CMK (cell line): ENCODE results near the gene GJB5.
"Not testable (repeated sequence)": the region's sequence is repeated elsewhere in the genome, so short reads cannot be mapped to it uniquely, and the experiment has no call there.

ENCODE experiments used
- DNase-seq: peaks from one replicate; pipeline ENCODE4 v3.0.0-alpha.2; 2010; ENCODE audit warnings: low read depth

GJB5 gene

DNA sequence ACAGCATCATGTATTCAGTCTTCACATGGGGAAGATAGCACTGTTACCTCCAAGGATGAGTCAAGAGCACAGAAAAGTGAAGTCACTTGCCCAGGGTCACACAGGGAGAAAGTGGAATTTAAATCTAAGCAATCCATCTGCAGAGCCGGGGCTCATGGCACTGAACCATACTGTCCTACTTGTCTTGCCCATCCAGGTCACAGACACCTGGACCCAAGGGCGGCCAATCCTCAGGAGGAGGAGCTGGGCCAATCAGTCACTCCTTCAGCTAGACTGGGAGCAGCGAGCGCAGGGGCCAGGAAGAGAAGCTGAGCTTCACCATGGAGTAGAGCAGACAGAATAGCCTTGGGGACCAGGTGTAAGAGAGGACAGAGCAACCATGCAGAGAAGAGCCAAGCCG is 9.2 kb upstream of the GJB5 start:
- DNase-seq = no peak

DNA sequence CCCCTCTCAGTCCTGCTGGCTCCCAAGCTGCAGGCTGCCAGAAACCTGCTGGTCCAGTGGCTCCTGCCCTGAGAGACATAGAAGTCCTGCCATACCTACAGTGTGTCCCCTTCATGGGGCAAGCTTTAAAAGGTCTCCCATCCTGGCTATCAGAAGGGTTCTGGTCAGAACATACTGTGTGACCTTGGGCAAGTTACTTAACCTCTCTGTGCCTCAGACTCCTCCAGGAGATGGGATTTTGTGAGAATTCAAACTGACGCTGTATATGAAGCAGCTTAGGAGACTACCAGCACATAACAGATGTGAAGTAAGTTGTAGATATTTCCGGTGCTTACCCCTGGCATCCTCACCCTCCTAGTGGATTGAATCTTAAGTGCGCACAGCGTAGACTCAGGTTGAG is 8.7 kb upstream of the GJB5 start:
- no peak for DNase-seq

- no peak for DNase-seq
Measured at GRCh38 chr1:34746785-34747637, 7.8 kb upstream of the GJB5 start.

DNA sequence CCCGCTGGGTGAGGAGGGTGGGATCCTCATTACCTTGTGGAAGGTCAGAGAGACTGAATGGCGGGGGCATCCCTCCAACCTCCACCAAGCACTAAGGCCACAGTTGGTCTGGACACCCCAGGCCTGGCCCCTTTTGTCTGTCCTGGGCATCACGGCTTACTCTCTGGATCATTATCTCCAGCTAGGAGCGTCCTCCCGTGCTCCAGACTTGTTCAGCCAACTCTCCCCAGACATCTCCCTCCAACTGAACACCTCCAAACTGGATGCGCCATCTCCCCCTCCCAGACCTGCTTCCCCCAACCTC is 7.3 kb upstream of the GJB5 start:
- DNase-seq = no peak

DNA sequence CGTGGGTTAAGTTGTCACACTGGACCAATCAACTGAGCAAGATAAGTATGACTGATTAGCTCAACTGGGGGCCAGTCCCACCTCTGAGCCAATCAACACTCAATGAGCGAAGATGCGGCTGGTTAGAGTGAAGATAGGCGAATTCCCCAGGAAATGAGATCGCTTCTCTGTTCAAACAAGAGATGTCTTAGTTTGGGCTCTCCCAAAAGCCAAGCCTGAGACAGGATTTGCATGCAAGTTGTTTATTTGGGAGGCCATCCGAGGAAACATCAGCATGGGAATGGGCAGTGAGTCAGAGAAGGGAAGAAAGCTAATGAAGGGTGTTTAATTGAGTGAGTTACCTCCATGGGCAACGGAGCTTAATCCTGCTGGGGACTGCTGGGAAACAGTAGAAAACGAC is 4.9 kb upstream of the GJB5 start:
- DNase-seq = no peak

DNA sequence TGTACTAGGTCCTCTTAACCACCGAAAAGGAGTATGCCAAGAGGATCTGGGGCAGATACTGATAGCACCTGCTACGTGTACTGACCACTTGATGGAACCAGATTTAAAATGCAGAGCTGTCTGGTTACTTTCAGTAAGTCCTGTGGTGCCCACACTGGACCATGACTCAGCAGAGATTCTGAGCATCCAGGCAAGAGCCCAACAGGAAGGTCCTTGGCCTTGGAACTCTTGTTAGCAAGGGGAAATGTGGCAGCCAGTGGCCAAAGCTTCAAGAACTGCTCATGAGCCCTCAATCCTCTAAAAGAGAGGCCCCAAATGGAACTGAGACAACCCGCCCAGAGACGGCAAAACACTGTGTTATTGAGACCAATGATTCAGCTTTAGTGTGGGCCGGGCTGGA is 4.2 kb upstream of the GJB5 start:
- DNase-seq = no peak

GRCh38 chr1:34753163-34753562 is 1.7 kb upstream of the GJB5 start:
- DNase-seq = no peak

- DNase-seq = no peak
Measured at GRCh38 chr1:34755961-34756360, 1.1 kb downstream of the GJB5 start.

DNA sequence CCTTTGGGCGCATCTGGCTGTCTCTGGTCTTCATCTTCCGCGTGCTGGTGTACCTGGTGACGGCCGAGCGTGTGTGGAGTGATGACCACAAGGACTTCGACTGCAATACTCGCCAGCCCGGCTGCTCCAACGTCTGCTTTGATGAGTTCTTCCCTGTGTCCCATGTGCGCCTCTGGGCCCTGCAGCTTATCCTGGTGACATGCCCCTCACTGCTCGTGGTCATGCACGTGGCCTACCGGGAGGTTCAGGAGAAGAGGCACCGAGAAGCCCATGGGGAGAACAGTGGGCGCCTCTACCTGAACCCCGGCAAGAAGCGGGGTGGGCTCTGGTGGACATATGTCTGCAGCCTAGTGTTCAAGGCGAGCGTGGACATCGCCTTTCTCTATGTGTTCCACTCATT is 2.5 kb downstream of the GJB5 start:
- no peak for DNase-seq

- no peak for DNase-seq
Measured at GRCh38 chr1:34758751-34759150, 3.9 kb downstream of the GJB5 start.

- DNase-seq = no peak
Measured at GRCh38 chr1:34759503-34760357, 4.9 kb downstream of the GJB5 start, which contains the start of gene GJB4. GJB4 (plus strand) TSS chr1:34759740; CDS start chr1:34761255, 1,515 bp downstream.

DNA sequence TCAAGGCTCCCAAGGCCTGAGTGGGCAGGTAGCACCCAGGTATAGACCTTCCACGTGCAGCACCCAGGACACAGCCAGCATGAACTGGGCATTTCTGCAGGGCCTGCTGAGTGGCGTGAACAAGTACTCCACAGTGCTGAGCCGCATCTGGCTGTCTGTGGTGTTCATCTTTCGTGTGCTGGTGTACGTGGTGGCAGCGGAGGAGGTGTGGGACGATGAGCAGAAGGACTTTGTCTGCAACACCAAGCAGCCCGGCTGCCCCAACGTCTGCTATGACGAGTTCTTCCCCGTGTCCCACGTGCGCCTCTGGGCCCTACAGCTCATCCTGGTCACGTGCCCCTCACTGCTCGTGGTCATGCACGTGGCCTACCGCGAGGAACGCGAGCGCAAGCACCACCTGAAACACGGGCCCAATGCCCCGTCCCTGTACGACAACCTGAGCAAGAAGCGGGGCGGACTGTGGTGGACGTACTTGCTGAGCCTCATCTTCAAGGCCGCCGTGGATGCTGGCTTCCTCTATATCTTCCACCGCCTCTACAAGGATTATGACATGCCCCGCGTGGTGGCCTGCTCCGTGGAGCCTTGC is 6.4 kb downstream of the GJB5 start:
- no peak for DNase-seq

DNA sequence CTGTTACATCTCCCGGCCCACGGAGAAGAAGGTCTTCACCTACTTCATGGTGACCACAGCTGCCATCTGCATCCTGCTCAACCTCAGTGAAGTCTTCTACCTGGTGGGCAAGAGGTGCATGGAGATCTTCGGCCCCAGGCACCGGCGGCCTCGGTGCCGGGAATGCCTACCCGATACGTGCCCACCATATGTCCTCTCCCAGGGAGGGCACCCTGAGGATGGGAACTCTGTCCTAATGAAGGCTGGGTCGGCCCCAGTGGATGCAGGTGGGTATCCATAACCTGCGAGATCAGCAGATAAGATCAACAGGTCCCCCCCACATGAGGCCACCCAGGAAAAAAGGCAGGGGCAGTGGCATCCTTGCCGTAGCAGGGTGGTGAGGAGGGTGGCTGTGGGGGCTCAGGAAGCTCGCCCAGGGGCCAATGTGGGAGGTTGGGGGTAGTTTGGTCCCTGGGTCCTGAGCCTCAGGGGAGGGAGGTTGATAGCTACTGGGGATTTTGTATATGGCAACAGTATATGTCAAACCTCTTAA is 7.0 kb downstream of the GJB5 start:
- DNase-seq = no peak

- no peak for DNase-seq
Measured at GRCh38 chr1:34762474-34763141, 7.8 kb downstream of the GJB5 start.

DNA sequence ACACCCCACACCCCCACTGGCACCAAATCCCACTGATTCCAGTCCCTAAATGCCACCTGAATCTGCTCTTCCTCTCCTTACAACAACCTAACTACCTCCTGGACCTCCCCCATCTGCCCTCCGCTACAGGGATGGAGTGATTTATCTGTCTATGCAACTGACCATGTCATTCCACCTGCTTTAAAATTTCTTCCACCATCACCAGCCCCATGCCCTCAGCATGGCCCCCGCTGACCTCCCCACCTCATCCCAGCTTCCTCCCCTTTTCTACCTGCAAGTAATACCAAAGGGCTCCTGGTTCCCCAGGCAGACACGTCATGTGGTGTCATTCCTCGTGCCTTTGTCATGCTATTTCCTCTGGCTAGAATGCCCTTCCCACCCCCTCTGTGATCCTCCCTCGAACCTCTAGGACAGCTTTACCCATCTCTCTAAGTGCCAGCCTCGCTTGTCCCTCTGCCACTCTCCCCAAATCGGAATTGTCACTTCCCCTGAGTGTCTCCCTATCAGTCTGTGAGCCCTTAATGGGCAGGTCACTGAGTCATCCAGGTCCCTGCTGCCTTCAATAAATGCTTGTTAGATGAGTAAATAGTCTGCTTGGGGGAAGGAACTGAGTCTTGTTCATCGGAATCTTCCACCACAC is 8.4 kb downstream of the GJB5 start:
- no peak for DNase-seq

DNA sequence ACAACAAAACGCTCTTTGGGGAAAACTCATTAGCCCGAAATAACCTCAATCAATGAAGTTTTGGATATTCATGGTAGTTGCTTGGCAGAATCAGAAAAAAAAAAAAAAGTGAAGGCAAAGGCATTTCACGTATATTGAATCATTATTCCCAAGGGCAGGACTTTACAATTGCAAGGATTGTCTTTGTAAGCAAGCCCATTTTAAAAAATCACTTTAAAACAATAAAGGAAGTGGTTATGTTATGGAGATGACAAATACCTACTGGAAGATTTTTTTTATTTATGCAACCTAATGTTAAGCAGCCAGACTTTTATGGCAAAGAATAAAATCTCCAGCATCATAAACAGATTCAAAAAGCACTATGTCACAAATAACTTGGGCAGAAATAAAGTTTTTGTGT is 14.0 kb downstream of the GJB5 start:
- no peak for DNase-seq

DNA sequence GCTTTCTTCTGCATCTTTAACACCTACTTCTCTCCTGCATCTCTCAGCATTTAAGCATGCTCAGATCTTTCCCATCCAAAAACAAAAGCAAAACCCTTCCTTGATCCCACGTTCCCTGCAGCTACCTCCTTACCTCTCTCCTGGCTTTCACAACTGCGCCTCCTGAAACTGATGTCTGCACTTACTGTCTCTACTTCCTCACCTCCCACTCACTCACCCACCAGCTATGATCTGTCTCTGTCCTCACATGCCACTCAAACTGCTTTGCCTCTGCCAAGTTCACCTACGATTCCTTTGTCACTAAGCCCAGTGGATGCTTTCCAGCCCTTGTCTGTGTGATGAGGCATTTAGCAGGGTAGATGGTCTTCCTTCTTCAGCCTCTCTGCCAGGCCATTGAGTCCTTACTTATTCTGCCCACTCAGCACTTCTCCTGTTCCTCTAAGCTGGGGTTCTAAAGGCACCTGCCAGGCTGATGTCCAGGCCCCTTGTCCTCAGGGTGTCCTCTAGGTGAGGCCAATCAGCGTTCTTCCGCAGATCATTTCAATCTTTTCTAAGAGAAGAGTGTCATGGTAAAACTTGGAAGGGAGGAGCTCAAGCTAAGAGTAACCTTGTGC is 16.2 kb downstream of the GJB5 start:
- DNase-seq = no peak

DNA sequence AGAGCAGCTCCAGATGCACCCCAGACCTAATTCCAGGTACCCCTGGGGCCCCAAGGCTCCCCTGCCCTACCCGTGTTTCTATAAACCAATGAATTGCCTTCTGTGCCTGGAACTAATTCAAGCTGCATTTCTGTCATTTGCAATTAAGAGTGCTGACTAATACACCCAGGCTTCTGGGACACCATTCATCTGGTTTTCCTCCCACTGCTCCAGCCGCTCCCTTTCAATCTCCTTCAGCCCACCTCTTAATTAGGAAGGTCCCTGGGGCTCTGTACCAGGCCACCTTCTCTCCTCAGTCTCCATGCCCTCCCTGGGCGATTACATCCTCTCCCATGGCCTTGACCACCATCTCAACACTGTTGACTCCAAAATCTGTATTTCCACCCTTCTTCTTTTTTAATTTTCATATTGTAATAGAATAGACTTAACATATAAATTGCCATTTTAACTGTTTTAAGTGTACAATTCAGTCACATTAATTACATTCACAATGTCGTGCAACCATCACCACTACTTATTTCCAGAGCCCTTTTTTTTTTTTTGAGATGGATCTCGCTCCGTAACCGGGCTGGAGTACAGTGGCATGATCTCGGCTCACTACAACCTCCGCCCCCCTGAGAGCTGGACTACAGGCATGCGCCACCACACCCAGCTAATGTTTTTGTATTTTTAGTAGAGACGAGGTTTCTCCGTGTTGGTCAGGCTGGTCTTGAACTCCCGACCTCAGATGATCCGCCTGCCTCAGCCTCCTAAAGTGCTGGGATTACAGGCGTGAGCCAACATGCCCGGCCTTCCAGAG is 16.9 kb downstream of the GJB5 start:
- no peak for DNase-seq

DNA sequence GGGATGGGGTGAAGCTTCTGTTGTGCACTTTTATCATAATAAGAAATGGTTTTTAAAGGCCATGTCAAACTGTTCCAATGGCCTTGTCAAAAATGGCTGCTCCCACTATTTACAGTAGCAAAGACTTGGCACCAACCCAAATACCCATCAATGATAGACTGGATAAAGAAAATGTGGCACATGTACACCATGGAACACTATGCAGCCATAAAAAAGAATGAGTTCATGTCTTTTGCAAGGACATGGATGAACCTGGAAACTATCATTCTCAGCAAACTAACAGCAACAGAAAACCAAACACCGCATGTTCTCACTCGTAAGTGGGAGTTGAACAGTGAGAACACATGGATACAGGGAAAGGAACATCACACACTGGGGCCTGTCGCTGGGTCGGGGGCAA is 18.3 kb downstream of the GJB5 start:
- not testable (repeated sequence) for DNase-seq

GRCh38 chr1:34774957-34775356 is 20.1 kb downstream of the GJB5 start:
- no peak for DNase-seq
